Suprapubic skin (tissue), 4 donors: ENCODE data around the gene NR2F2. TPM values are rescaled to one million over a fixed set of nuclear protein-coding genes. Genes with fewer than 3 reads are reported as not detected.
A peak's percentile ranks its signal among the peaks of the same experiment; 100 is the strongest.

Experiments used
- DNase-seq, 2 donors: peaks; one replicate each; pipeline ENCODE4 v3.0.0-alpha.2; 2019; ENCODE audit warnings: low spot score in 2 of 2
- H3K27ac ChIP-seq: fragments of 200-600 bp; sonication (generic); one replicate; pipeline ENCODE4 v1.5.1; 2019
- H3K27me3 ChIP-seq: fragments of 200-600 bp; sonication (generic); one replicate; pipeline ENCODE4 v1.5.1; 2019
- H3K36me3 ChIP-seq: fragments of 200-600 bp; sonication (generic); one replicate; pipeline ENCODE4 v1.5.1; 2019
- H3K4me1 ChIP-seq: fragments of 200-600 bp; sonication (generic); one replicate; pipeline ENCODE4 v1.5.1; 2019
- H3K4me3 ChIP-seq: fragments of 200-600 bp; sonication (generic); one replicate; pipeline ENCODE4 v1.5.1; 2019; ENCODE audit warnings: mild to moderate bottlenecking
- H3K9me3 ChIP-seq: fragments of 200-600 bp; sonication (generic); one replicate; pipeline ENCODE4 v1.5.1; 2019
- EP300 ChIP-seq: sonication (generic); formaldehyde crosslinking; IDR thresholded peaks from one replicate; pipeline ENCODE4 v1.6.1; 2017; ENCODE audit warnings: antibody characterized with exemption
- POLR2A ChIP-seq, 2 donors: fragments of 450-650 bp; IDR thresholded peaks; one replicate each; pipeline ENCODE4 v1.6.1; 2017; ENCODE audit warnings: antibody characterized with exemption in 2 of 2, mild to moderate bottlenecking in 2 of 2, moderate library complexity in 2 of 2
- POLR2AphosphoS5 ChIP-seq, 3 donors: sonication (generic); formaldehyde crosslinking; IDR thresholded peaks; one replicate each; pipeline ENCODE4 v1.6.1; 2017; ENCODE audit warnings: antibody characterized with exemption in 3 of 3
- WGBS: methylation state at CpG from one replicate; pipeline ENCODE4 v1.1.5; 2018; 5-methylcytosine and 5-hydroxymethylcytosine counted together
- total RNA-seq, 4 donors: library from RNA; depleted of rRNA; stranded (reverse); fragments of >200 nt; gene quantifications; one replicate each; pipeline ENCODE4 v1.1.0, GENCODE V29; 2016
- TF ChIP-seq, protein P1 (sequence below), 2 donors: fragments of 200-600 bp in 1 of 2; fragments of 450-650 bp in 1 of 2; sonication (generic) in 1 of 2; IDR thresholded peaks; one replicate each; pipeline ENCODE4 v1.5.1; 2016 to 2019; ENCODE audit warnings: antibody characterized with exemption in 2 of 2, mild to moderate bottlenecking in 1 of 2, moderate library complexity in 1 of 2

Gene NR2F2
- total RNA-seq, 4 donors from 2014 or later: 4.0 to 12.7 (median 7.1) TPM

DNA sequence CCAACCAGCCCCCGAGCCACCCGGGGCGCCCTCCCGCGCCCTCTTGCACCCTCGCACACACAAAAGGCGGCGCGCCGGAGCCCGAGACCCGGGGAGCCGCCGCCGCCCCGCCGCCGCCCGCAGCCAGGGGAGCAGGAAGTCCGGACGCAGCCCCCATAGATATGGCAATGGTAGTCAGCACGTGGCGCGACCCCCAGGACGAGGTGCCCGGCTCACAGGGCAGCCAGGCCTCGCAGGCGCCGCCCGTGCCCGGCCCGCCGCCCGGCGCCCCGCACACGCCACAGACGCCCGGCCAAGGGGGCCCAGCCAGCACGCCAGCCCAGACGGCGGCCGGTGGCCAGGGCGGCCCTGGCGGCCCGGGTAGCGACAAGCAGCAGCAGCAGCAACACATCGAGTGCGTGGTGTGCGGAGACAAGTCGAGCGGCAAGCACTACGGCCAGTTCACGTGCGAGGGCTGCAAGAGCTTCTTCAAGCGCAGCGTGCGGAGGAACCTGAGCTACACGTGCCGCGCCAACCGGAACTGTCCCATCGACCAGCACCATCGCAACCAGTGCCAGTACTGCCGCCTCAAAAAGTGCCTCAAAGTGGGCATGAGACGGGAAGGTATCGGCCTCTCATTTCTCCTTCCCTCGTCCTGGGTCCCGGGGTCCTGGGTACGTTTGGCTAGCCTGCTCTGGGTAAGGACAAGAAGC is 1.6 kb downstream of the NR2F2 start:
- 0% methylated on average over 14 of the region's 70 CpGs for WGBS
- no peak for DNase-seq
- H3K9me3 ChIP-seq: no peaks in the 10 kb centered on the region
- TF ChIP-seq POLR2A (IDR thresholded peaks at IDR 0.05) (no peak), EP300 (no peak), POLR2AphosphoS5 (IDR thresholded peaks at IDR 0.05) (no peak)
- TF ChIP-seq, protein P1, sequence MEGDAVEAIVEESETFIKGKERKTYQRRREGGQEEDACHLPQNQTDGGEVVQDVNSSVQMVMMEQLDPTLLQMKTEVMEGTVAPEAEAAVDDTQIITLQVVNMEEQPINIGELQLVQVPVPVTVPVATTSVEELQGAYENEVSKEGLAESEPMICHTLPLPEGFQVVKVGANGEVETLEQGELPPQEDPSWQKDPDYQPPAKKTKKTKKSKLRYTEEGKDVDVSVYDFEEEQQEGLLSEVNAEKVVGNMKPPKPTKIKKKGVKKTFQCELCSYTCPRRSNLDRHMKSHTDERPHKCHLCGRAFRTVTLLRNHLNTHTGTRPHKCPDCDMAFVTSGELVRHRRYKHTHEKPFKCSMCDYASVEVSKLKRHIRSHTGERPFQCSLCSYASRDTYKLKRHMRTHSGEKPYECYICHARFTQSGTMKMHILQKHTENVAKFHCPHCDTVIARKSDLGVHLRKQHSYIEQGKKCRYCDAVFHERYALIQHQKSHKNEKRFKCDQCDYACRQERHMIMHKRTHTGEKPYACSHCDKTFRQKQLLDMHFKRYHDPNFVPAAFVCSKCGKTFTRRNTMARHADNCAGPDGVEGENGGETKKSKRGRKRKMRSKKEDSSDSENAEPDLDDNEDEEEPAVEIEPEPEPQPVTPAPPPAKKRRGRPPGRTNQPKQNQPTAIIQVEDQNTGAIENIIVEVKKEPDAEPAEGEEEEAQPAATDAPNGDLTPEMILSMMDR (IDR thresholded peaks at IDR 0.05): no peak
- peaks cover 44% of the 10 kb centered on the region for H3K4me1 ChIP-seq
- H3K4me3 ChIP-seq: peak overlapping the region; percentile 71
- H3K36me3 ChIP-seq: peaks cover 13% of the 10 kb centered on the region
- H3K27ac ChIP-seq: peak overlapping the region; percentile 85
- H3K27me3 ChIP-seq: peaks cover 43% of the 10 kb centered on the region

DNA sequence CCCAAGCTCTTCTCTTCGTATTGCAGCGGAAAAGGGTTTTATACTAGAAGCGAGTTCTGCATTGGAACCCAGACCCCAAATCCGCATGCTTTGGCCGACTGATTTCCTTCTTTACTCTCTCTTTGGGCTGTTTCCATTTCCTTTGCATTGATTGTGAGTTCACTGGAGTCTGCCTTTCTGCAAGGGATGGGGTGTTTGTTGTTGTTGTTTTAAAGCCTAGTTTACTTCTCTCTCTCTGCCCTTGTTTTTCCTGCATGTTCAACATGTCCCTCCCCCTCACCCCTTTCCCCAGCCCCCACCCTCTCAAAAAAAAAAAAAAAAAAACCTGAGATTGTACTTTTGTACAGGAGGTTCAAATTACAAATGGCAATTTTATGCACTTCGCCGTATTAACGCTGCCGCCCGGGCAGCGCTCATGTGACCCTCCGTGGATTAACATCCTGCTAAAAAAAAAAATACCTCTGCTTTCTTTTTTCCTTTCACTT is 2.2 kb downstream of the NR2F2 start:
- peaks cover 13% of the 10 kb centered on the region for H3K36me3 ChIP-seq
- under 1% methylated on average over 12 of the region's 12 CpGs for WGBS
- DNase-seq: no peak
- no peaks in the 10 kb centered on the region for H3K9me3 ChIP-seq
- H3K4me1 ChIP-seq: peaks cover 44% of the 10 kb centered on the region
- H3K27me3 ChIP-seq: peaks cover 43% of the 10 kb centered on the region
- TF ChIP-seq, protein P1 (IDR thresholded peaks at IDR 0.05): no peak
- TF ChIP-seq POLR2A (IDR thresholded peaks at IDR 0.05) (no peak), POLR2AphosphoS5 (IDR thresholded peaks at IDR 0.05) (no peak), EP300 (no peak)
- H3K27ac ChIP-seq: peak overlapping the region; percentile 85
- H3K4me3 ChIP-seq: peak overlapping the region; percentile 71

DNA sequence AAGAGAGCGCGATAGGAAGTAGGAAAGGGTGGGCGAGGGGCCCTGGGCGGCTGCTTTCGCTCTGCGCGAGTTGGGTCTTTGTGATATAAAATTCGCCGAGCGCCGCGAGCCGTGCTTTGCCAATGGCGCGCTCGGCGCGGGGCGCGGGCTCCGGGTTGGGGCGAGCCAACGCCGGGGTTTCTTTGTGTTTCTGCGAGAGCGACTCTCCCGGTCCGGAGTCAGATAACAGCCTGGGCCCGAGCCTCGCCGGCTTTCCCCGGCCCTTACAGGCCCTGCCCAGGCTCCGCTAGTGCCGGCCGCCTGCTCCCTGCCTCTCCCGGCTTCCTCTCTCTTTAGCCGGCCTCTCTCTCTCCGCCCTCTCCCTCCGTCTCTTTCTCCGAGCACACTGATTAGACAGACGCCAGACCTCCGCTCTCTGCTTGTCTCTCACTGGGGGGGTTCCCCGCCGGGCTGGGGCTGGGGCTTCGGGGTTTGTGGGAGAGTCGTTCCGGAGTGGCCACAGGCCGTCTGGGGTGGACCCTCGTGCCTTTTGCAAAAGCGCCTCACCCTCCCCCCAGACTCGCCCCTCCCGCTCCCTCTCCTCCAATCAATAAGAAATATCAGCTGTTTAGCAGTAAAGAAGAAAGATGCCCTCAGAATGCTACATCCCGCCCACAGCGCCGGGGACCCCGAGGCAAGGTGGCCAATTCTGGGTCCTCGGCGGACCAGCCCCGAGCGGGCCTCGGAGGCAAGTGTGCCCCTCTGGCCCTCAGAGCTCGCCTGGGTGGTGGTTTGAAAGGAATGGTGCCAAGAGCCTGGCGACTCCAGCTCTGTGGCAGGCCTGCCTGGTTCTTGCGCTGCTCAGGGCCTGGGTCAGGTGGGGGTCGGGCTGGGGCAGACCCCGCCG is 2.9 kb downstream of the NR2F2 start:
- Histone ChIP-seq H3K27me3 (peaks cover 41% of the 10 kb centered on the region), H3K9me3 (no peaks in the 10 kb centered on the region), H3K4me3 (peak overlapping the region; percentile 71), H3K27ac (peak overlapping the region; percentile 85), H3K36me3 (peaks cover 13% of the 10 kb centered on the region), H3K4me1 (peaks cover 44% of the 10 kb centered on the region)
- TF ChIP-seq POLR2AphosphoS5 (IDR thresholded peaks at IDR 0.05): no peak
- TF ChIP-seq, protein P1 (IDR thresholded peaks at IDR 0.05): no peak
- no peak for TF ChIP-seq EP300
- no peak for TF ChIP-seq POLR2A (IDR thresholded peaks at IDR 0.05)
- 6% methylated on average over 63 of the region's 67 CpGs for WGBS
- peak in 1 of 2 donors; percentile 71 for DNase-seq

DNA sequence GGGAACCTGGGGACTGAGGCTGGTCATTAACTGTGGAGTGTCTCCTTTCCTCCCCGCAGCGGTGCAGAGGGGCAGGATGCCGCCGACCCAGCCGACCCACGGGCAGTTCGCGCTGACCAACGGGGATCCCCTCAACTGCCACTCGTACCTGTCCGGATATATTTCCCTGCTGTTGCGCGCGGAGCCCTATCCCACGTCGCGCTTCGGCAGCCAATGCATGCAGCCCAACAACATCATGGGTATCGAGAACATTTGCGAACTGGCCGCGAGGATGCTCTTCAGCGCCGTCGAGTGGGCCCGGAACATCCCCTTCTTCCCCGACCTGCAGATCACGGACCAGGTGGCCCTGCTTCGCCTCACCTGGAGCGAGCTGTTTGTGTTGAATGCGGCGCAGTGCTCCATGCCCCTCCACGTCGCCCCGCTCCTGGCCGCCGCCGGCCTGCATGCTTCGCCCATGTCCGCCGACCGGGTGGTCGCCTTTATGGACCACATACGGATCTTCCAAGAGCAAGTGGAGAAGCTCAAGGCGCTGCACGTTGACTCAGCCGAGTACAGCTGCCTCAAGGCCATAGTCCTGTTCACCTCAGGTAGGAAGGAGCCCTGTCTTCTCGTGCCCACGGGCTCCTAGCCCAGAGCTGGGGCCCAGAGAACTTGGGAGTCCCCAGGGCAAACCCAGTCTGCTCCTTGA is 3.7 kb downstream of the NR2F2 start:
- no peak for DNase-seq
- H3K9me3 ChIP-seq: no peaks in the 10 kb centered on the region
- H3K4me1 ChIP-seq: peaks cover 44% of the 10 kb centered on the region
- peak overlapping the region; percentile 71 for H3K4me3 ChIP-seq
- peaks cover 13% of the 10 kb centered on the region for H3K36me3 ChIP-seq
- peaks cover 33% of the 10 kb centered on the region for H3K27me3 ChIP-seq
- TF ChIP-seq, protein P1 (IDR thresholded peaks at IDR 0.05): no peak
- TF ChIP-seq EP300 (no peak), POLR2A (IDR thresholded peaks at IDR 0.05) (no peak), POLR2AphosphoS5 (IDR thresholded peaks at IDR 0.05) (no peak)
- peak overlapping the region; percentile 85 for H3K27ac ChIP-seq
- WGBS: 82% methylated on average over 44 of the region's 49 CpGs
